Activated CD4-positive, CD25-positive, alpha-beta regulatory T cell treated with anti-CD3 and anti-CD28 coated beads, Interleukin-2, amount 50 U/mL, for 72 hours (primary cell): ENCODE results near the gene EPPIN.

Experiments
- DNase-seq: peaks from one replicate; pipeline ENCODE4 v3.0.0; 2021

Gene EPPIN

GRCh38 chr20:45527294-45527693 lies 19.9 kb downstream of the EPPIN start:
- DNase-seq = no peak

- DNase-seq = no peak
Measured at GRCh38 chr20:45523821-45524220, 23.4 kb downstream of the EPPIN start.

GRCh38 chr20:45518282-45518681 lies 28.9 kb downstream of the EPPIN start:
- DNase-seq = no peak

GRCh38 chr20:45515147-45515913 lies 31.9 kb downstream of the EPPIN start, which contains the start of gene SPINT3:
TSS of gene SPINT3 (minus strand) at chr20:45515622. CDS start at chr20:45515608, 14 bp downstream.
- no peak for DNase-seq

GRCh38 chr20:45510242-45510862 lies 36.8 kb downstream of the EPPIN start:
- DNase-seq = no peak

- no peak for DNase-seq
Measured at GRCh38 chr20:45509091-45509490, 38.1 kb downstream of the EPPIN start.

GRCh38 chr20:45508068-45508886 lies 38.9 kb downstream of the EPPIN start:
- DNase-seq = no peak

- DNase-seq = no peak
Measured at GRCh38 chr20:45507011-45507820, 40.0 kb downstream of the EPPIN start.

GRCh38 chr20:45506398-45506797 lies 40.8 kb downstream of the EPPIN start:
- DNase-seq = no peak

- no peak for DNase-seq
Measured at GRCh38 chr20:45503403-45503802, 43.8 kb downstream of the EPPIN start.

- DNase-seq = no peak
Measured at GRCh38 chr20:45502561-45502960, 44.6 kb downstream of the EPPIN start.

- no peak for DNase-seq
Measured at GRCh38 chr20:45501600-45501999, 45.6 kb downstream of the EPPIN start.

GRCh38 chr20:45500022-45500421 lies 47.2 kb downstream of the EPPIN start:
- no peak for DNase-seq

- DNase-seq = no peak
Measured at GRCh38 chr20:45497971-45498494, 49.2 kb downstream of the EPPIN start.

GRCh38 chr20:45496166-45496565 lies 51.0 kb downstream of the EPPIN start:
- no peak for DNase-seq

- DNase-seq = no peak
Measured at GRCh38 chr20:45495501-45495941, 51.7 kb downstream of the EPPIN start.
